Left kidney (tissue), 2 donors: ENCODE data around the gene CARD19. TPM values are rescaled to one million over a fixed set of nuclear protein-coding genes. Genes with fewer than 3 reads are reported as not detected.

Source experiments
- DNase-seq: peaks from one replicate; pipeline ENCODE4 v3.0.0-alpha.2; 2013
- polyA plus RNA-seq: library from polyadenylated mRNA; unstranded; fragments of 120-200 nt; gene quantifications from one replicate; pipeline ENCODE4 v1.2.1, GENCODE V29; 2013; ENCODE audit not compliant: insufficient read length

The CARD19 gene
- polyA plus RNA-seq, 1 donor = 16.3 TPM

DNA sequence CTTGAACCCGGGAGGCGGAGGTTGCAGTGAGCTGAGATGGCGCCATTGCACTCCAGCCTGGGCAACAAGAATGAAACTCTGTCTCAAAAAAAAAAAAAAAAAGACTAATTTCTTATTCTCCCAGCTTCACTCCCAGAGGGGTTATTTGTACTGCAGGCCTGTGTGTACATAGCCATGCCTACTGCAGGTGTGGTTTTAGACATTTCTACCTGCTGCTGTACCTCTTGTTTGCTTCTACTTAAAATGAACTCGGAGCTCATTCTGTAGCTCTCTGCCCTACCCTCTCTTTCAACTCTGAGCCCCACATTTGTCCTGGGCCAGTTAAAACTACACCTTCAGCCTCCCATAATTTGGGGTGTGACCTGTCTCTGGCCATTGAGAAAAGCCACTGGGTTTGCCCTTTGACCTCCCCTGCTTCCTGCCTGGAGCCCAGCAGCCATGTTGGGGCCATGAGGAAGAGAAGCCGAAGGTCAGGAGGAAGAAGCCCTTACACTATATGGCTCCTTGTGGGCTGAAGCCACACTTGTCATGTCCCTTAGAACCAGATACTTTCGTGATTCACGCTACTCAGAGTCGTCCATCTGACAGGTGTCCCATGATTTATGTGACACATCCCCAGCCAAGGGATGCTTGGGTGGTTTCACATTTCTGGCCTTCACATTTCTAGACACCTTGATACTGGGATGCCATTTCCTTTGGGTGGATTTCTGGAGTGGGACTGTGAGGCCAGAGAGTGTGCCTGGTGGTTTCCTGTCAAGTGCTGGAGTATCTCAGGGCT lies 9.4 kb upstream of the CARD19 start:
- DNase-seq = no peak

DNA sequence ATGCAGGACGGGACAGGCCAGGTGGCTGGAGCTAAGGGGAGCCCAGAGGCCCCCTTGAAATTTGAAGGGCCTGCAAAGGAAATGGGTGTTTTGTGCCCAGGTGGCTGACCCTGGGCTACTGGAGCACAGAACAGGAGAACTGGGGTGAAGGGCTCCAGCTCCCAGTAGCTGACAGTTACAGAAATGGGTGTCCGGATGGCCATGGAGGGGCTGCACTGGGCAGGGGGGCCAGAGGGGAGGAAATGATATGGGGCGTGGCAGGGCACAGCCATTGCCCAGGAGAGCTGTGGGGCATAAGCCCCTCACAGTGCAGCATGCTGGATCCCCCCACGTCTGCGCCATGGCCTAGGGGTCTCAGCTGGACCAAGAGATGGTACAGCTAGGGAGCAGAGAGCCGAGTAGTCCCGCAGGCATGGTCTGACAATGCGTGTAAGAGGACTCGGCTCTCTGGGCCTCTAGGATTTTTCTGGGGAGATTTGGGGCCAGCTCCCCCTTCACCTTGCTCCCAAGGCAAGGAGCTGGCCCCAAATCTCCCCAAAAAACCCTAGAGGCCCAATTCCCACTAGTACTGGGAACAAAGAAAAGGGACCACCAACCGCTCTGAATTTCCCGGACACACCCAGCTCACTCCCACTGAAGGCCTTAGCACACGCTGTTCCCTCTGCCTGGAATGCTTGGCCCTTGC lies 7.9 kb upstream of the CARD19 start:
- DNase-seq = no peak

DNA sequence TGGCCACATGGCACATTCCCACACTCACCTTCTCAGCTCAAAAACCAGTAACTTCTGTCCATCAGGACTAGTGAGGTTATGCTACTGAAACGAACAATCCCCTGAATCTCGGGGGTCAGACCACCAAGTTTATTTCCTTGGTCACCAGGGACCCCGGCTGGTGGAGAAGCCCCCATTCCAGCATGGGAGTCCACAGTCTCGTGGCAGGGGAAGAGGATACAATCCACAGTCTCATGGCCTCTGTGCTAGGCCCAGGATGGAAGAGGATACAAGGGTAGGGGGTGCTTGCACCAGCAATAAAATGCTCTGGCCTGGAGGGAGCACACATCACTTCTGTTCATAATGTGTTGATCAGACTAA lies 7.4 kb upstream of the CARD19 start:
- DNase-seq = no peak

DNA sequence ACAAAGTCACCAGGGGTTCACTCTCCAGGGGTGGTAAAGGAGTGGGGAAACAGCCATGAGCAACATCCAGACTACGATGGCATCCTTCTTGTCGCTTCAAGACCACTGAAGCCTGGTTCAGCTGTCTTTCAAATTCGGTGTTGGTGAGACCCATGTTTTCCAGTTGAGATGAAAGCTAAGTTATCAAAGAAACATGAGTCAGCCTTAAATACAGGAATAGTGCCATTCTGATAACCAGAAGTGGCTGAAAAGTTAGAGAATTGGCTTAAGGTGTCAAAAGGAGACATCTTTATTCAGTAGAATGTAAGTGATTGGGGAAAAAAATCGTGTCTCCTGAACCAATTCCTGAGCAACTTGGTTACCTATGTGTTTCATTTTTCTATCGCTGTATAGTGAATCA lies 7.0 kb upstream of the CARD19 start:
- DNase-seq = no peak

DNA sequence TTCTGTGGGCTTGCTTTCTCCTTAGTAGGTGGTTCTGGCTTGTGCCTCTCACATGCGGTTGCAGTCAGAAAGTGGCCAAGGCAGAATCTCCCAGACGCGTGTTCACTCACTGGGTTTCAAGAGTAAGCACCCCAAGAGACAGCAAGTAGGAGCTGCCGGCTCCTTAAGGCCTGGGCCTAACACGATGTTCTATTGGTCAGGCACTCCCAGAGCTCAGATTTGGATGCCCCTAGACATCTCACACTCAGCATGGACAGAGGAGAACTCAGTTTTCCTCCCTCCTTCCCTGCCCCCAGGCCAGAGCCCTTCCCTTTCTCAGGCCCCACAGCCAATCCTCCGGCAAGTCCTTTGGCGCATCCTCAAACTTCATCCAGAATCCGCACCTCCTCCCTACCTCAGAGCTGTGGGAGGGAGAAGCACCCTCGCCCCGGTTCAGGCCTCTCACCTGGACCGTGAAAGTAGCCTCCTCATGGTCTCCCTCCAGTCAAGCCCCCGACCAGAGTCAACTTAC lies 6.5 kb upstream of the CARD19 start:
- no peak for DNase-seq

DNA sequence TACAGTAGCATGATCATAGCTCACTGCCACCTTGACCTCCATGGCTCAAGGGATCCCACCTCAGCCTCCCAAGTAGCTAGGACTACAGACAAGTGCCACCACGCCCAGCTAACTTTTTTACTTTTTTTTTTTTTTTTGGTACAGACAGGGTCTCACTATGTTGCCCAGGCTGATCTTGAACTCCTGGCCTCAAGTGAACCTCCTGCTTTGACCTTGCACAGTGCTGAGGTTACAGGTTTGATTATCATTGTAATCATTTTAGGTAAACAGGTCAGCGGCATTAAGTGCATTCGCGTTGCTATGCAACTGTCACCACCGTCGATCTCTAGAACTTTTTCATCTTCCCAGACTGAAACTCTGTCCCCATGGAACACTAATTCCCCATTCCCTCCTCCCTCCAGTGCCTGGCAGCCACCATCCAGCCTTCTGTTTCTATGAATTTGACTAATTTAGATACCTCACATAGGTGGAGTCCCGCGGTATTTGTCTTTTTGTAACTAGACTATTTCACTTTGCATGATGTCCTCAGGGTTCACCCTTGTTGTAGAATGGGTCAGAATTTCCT lies 5.8 kb upstream of the CARD19 start:
- DNase-seq = no peak

DNA sequence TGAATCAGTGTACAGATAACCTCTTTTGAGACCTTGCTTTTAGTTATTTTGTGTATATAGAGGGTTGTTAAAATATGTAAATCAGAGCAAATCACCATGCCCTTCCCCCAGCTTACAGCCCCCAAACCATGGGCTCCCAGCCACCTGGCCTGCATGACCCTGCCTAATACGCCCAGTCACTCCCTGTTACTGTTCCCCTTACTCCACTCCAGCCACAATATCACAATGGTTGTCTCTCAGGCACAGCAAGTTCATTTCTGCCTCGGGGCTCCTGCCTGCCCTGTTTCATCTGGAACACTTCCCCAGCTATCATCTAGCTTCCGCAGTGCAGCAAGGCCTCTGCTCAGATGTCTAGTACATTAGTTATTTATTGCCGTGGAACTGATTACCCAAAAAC lies 5.0 kb upstream of the CARD19 start:
- DNase-seq = no peak

DNA sequence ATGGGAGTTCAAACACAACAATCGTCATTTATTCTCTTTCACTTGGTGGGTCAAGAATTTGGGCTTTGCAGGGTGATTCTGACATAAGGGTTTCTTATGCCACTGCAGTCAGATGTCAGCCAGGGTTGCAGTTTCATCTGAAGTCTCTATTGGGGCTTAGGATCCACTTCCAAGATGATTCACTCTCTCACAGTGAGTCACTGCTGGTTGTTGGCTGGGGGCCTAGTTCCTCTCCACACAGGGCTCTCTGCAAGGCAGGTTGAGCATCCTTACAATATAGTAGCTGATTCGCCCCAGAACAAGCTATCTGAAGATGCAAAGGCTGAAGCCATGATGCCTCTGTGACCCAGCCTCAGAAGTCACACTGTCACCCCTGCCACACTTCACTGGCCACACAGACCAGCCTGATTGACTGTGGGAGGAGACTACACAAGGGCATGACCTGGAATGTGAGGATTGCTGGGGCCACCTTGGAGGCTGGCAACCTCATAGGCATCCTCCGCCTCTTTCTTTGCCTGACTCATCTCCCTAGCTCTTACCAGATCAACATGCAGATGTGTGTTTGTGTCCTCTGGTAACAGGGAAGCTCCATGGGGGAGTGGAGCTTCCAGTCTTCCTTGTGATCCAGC lies 4.5 kb upstream of the CARD19 start:
- no peak for DNase-seq

DNA sequence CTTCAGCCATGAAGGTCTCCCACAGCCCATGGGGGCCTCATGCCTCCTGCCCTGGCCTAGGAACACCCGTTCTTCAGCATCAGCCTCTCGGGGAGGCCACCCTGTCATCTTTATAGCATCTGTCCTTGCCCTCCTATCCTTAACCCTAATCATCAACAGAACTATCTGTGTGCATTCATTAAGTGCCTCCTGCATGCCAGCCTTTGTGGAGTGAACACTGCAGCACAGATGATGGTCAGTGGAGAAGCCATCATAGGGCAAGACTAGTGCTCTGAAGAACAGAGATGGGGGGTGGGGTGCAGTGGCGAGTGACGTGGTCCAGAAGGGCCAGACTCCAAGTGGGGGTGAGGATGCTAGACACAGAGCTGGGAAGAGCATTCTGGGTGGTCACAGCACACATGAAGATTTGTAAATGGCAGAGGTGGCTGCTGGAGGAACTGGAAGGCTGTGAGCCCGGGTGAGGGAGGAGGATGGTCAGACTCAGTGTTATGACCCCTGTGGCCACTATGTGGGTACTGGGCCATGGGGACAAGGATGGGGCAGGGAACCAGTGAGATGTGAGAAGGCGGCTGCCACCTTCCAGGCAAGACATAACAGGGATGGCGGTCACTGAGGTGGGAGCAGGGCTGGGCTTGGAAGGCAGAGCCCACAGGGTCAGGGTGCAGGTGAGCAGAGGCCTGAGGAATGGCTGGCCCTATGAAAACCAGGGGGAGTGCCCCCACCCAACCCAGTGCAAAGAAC lies 3.6 kb upstream of the CARD19 start:
- no peak for DNase-seq

DNA sequence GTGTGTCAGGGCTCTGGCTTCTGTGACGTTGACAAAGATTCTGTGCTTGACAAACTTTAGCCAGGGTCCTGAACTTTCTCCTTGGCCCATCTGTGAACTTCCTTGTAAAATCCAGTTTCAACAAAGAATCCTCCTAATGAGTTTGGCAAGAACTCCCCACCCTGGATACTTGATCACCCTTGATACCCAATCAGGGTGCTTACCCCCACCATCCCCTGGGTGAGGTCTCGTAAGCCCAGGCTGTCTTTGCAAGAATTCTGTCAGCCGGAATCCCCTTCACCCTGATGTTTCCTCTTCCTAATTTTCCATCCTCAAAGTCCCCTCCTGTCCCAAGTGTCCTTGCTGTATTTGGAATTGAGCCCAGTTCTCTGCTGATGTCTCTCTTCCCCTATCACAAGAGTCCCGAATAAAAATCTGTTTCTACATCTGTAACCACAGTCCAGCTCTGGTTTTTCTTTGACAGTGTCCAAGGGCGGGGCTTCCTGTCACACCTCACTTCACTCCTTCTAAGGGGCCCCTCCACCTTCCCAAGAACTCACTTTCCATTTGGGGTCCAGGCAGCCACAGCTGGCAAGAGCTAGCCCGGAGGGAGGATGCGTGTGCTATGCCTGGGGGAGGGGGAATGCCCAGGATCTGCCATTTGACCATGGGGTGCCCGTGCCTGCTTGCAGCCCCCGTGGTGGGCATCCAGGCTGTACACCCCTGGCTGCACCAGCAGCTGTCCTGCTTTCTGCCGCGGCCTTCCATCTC lies 2.7 kb upstream of the CARD19 start:
- DNase-seq = no peak

DNA sequence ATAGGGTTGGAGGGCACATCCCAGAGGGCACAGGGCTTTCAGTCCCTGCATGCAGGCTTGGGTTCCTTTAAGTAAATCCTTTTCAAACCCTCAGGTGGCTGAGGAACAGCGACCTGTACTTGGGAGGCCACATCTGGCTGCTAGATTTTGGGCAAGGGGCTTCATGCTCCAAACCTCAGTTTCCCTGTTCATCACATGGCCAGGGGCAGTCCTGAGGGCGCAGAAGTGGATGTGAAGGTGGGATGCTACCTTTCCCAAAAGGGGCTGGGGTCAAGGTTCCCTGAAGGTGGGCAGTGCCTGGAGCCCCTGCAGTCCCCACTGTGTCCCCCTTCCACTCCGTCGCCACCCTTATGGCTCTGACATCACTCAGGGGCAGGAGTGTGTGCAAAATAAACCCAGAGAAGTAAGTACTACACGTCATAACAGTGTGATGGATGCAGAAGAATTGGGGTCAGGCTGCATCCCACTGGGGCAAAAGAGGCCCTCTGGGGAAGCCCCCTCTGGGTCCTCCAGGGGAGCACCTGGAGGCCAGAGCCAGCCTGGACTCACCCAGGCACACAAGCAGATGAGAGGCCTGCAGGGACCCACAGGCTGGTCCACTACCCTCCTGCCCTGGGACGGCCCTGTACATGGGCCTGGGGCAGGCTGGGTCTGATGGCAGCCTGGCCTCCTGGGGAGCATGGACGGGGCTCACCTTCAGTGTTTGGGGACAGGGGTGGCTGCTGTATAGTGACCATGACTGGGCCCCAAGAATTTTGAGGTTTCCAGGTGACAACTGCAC lies 1.9 kb upstream of the CARD19 start:
- DNase-seq = no peak

DNA sequence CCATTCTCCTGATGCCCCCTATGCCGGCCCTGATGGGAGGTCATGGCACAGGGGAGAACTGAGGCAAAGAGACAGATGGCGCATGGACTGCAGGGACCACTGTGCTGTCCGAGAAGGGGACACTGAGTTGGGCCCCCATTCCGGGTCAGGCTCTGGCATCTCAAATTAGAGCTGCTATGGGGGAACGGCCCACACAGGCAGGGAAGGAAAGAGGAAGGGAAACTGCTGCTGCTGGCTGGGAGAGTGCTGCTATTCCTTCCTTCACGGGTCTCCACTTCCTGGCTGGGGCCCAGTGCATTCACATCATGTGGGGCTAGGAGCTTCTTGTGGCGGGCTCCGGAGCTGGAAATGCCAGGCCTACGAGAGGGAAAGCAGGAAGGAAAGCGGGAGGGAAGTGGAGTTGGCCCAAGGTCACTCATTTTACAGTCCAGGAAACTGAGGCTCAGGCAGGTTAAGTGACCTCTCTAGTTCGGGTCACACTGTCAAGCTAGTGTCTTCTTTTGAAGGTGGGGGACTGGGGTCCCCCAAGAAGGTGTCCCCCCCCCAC lies 1.3 kb upstream of the CARD19 start:
- no peak for DNase-seq

DNA sequence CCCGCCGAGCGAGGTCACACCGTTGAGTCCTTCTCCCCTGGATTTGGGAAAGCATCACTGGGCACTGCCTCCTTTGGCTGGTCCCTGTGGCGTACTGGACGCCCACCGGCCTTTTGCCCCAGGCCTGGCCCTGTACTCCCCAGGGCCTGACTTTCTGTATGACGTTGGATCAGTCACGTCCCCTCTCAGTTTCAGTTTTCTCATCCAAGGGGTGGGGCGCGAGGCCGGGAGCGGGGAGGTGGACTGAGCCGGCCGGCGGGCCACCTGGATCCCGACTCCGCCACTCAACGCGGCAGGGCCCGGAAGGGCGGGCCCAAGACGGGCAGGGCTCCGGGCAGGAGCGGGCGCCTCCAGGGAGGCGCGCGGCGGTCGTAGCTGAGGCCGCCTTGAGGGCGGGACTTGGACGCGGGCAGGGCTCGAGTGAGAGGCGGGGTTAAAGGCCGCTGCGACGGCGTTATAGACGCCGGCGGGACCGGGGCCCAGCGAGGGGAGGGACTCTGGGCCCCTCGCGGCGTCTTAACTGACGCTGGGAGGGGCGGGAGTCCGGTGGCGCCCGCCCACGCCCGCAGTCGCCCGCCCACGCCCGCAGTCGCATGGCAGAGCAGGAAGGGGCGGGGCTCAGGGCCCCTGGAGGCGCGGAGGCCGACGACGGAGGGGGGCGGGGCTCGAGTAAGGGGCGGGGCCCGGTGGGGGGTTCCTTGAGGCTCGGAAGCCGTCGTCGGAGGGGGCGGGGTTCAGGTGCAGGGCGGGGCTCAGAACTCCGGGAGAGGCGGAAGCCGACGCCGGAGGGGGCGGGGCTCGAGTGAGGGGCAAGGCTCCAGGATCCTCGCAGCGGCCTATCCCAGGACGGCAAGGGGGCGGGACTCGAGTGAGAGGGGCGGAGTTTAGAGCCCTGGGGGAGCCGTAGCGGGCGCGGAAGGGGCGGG lies 549 bp upstream of the CARD19 start:
- DNase-seq = peak; percentile 99

DNA sequence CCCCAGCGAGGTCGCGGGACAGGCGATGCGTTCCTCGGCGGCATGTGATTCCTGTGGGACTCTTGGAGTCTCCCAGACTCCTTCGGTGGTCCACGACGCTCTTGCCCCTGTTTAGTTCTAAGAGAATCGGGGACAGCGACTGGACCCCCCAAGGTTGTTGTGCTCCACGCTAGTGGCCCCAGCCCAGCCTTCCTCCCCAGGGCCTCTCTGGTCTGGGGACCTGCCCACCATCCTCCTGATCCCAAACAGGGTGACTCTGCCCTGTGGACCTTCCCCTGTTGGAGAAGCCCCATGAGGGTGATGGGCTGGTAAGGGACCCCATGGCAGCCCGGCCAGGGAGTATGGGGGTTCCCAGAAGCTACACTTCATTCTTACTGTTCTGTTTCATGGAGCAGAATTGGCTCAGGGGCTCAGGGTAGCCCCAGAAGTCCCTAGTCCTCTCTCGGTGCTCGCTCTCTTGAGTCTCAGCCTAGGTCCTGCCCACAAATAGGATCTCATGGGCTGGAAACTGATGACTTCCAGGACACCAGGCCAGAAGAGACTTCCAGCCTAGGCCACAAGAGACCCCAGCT lies 880 bp downstream of the CARD19 start:
- DNase-seq = no peak

DNA sequence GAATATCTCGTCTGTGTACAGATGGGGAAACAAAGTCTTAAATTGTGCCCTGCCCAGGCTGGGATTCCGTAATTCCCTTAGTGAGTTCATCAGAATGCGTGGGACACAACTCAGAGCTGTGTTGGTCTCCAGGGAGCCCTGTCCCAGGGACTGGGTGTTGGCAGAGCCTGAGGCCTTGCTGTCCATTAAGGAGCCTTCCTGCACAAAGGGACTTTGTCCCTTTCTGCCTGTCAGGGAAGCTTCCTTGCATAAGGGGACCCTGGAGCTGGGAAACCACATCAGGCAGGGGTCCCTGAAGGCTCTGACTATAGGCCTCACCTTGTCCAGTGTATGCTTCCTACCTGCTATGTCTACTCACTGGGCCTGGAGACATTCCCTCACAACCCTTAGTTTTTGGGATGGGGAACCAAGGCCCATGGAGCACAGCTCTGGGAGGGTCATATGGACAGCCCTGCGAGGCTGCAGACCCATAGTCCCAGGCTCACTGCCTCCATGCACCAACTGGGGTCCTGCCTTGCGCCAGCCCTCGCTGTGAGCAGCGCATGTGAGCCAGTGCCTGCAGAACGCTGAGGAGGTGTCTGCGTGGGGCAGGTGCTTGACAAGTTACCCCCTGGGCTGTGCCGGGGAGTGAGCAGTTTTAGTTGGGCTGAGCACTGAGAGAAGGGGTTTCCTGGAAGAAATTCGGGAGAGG lies 1.6 kb downstream of the CARD19 start:
- no peak for DNase-seq

DNA sequence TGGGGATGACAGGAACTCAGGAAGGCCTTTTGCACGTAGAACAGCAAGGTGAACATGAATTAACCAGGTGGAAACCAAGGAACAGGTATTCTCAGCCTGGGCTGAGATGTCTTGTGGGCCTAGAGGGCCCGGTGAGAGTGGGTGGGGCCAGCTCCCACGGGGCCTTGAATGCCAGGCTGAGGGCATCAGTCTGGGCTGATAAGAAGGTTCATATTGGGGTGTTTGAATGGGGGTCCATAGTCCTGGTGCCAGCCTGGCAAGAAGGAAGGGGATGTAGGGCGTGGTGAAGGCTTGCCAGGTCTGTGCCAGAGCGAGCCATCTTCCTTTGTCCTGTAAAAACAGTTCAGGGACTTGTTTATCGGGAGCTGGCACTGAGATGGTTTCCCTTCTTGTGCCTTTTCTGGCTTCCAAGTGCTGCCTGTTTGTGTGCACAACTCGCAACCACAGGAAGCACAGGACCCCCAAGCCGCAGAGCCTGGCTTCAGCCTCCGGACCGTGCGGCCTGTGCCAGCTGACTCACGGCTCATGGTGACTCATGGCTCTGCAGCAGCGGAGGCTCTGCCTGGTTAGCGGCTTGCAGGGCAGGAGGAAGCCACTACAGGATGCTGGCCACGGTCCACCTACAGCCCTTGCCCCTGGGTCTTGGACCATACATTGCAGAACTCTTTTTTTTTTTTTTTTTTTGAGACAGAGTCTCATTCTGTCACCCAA lies 2.4 kb downstream of the CARD19 start:
- DNase-seq = no peak

DNA sequence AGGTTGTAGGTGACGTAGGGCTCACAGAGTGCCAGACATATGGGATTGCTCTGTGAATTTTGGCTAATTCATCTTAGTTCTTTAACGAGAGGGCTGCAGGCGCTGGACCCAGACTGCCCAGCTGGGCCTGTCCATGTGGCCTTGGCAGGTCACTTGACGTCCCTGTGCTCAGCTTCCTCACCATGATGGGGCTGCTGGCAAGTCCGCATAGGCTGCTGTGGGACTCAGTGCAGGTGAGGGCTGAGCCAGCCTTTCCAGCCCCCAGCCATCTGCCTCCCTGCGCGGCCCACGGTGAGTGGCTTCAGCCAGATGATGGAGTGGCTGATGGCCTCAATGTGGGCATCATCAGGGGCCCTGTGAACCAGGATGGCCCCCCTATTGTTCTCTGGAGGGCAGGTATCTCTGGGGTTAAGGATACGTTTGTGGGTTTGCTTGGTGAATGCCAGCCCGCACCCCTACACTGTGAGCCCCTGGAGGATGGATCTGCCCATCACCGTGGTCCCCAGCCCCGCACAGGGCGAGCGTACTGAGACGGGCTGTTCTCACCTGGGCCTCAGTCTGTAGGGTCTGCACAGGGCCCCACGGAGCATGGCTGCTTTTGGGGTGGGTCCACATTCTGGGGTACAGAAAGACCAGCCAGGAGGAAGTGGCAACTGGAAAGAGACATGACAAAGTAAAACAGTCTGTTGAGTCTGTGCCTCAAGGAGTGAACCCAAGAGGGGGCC lies 3.7 kb downstream of the CARD19 start:
- DNase-seq = no peak
